Activated naive CD4-positive, alpha-beta T cell treated with anti-CD3 and anti-CD28 coated beads, Interleukin-2, amount 50 U/mL, for 16 hours (primary cell): ENCODE measurements around the gene PARD6B.
"Not testable (repeated sequence)": the region's sequence is repeated elsewhere in the genome, so short reads cannot be mapped to it uniquely, and the experiment has no call there.

Source experiments
- DNase-seq: peaks from one replicate; pipeline ENCODE4 v3.0.0-alpha.2; 2020

PARD6B gene

DNA sequence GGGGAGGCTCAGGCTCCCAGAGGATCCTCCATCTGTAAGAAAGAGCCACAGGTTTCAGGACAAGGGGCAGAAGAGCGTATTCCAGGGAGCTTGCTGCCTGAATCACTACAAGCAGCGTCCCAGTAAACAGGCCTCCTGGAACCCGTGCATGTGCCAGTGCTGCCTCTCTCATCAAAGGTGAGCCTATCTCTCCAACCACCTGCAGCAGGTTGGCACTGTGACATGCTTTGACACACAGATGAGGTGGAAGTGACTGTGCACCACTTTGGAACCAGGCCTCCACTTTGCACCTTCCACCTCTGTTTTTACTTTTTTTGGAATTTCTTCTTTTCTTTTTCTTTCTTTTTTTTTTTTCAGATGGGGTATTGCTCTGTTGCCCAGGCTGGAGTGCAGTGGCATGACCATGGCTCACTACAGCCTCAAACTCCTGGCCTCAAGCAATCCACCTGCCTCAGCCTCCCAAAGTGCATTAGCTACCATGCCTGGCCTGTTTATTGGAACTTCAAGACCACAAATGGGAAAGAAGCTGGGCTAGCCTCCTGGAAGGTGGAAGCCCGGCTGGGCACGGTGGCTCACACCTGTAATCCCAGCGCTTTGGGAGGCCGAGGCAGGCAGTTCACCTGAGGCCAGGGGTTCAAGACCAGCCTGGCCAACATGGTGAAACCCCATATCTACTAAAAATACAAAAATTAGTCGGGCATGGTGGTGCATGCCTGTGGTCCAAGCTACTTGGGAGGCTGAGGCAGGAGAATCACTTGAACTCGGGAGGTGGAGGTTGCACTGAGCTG is 27.5 kb upstream of the PARD6B start:
- not testable (repeated sequence) for DNase-seq

DNA sequence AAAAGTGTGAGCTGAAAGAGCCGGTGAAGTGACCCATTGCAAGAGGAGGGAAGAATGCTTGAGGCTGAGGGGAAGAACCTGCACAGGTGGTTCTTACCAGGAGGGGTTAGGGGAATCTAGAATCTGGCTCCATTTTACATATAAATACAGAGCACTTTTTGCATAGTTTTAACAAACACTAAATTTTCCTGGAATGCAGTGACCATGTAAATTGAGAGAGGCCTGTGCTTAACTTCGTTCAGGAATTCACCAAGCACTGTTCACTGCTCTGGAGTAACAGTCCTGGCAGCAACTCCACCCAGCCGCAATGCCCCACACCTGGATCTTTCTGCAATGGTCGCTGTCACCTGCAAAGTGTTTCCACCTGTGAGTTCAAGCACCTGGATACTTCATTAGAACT is 26.9 kb upstream of the PARD6B start:
- DNase-seq = no peak

DNA sequence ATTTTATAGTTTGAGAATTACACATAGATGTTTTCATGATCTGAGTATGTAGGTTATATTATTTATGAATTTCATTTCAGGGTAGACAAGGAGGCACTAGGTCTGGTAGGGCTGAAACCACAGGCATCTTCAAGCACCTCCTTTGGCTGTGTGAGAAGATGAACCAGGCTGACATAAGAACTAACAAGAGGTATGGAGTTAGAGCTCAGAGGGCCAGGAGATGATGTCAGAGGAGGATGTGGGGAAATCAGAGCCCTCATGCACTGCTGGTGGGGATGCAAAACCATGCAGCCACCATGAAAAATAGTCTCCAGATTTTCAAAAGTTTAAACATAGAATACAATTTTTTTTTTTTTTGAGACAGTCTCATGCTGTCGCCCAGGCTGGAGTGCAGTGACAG is 26.4 kb upstream of the PARD6B start:
- DNase-seq = no peak

DNA sequence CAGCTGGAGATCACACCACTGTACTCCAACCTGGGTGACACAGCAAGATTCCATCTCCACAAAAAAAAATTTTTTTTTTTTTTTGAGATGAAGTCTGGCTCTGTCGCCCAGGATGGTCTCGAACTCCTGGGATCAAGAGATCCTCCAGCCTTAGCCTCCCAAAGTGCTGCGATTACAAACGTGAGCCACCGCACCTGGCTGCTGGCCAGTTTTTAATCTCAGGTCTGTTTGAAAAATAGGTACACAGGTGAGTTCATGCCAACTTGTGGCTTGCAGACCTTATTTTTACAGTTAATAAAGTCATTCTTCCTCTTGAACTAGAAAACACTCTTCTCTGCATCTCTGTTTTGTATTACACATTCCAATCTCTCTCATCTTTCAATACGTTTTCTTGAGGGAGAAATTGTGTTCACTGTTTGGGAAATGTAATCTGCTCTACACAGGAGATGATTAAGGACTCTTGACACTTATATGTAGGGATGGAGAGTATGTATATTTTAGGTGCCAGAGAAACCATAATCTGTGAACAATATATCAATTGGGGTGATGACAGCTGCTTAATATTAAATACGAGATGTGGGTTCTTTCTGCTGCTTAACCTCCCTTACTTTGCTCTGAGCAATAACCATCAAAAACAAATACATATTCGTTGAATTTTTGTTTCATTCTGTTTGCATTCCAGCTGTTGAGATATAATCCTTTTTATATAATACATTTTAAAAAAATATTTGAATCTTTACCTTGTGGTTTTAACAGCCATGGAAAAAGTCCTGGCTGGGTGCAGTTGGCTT is 22.3 kb upstream of the PARD6B start:
- no peak for DNase-seq

DNA sequence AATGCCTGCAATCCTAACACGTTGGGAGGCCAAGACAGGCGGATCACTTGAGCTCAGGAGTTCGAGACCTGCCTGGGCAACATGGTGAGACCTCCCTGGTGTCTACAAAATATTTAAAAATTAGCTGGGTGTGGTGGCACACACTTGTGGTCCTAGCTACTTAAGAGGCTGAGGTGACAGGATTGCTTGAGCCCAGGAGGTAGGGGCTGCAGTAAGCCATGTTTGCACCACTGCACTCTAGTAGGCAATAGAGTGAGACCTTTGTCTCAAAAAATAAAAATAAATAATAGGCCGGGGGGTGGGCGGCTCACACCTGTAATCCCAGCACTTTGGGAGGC is 21.8 kb upstream of the PARD6B start:
- no peak for DNase-seq

DNA sequence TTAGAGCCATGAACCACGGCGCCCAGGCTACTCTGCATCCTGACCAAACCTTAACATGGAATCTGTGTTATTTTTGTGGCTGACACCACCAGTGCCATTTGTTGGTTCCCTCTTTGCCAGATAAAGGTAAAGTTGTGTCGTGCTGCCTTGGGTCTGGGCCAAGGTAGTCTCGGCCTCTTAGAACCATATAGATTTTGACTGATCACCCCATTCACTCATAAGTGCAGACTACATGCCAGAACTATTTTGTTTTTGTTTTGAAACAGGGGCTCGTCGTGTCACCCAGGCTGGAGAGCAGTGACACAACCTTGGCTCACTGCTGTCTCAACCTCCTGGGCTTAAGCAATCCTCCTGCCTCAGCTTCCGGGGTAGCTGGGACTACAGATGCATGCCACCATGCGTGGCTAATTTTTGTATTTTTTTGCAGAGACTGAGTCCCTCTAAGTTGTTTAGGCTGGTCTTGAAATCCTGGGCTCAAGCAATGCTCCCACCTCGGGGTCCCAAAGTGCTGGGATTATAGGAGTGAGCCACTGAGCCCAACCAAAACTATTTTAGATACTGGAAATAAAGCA is 20.8 kb upstream of the PARD6B start:
- DNase-seq = no peak

DNA sequence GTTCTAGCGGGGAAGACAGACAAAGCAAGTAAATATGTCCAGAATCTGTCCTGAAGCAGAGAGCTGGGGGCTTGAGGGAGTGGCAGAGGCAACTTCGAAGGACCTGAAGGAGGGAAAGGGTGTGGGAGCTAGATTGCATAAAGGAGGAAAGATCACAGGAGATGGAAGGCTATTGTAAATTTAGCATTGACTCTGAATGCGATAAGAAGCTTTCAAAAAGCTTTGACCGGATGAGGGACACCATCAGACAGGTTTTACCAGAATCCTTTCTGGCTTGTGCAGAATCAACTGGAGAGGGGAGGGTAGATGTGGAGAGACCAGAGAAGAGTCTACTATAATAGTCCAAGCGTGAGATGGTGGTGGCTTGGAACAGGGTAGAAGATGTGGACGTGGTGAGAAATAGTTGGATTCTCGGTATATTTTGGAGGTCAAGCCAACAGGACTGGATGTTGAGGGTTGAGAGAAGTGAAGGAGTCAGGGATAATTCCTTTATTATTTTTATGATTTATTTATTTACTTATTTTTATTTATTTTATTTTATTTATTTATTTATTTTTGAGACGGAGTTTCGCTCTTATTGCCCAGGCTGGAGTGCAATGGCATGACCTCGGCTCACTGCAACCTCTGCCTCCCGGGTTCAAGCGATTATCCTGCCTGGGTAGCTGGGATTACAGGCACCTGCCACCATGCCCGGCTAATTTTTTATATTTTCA is 20.1 kb upstream of the PARD6B start:
- no peak for DNase-seq

DNA sequence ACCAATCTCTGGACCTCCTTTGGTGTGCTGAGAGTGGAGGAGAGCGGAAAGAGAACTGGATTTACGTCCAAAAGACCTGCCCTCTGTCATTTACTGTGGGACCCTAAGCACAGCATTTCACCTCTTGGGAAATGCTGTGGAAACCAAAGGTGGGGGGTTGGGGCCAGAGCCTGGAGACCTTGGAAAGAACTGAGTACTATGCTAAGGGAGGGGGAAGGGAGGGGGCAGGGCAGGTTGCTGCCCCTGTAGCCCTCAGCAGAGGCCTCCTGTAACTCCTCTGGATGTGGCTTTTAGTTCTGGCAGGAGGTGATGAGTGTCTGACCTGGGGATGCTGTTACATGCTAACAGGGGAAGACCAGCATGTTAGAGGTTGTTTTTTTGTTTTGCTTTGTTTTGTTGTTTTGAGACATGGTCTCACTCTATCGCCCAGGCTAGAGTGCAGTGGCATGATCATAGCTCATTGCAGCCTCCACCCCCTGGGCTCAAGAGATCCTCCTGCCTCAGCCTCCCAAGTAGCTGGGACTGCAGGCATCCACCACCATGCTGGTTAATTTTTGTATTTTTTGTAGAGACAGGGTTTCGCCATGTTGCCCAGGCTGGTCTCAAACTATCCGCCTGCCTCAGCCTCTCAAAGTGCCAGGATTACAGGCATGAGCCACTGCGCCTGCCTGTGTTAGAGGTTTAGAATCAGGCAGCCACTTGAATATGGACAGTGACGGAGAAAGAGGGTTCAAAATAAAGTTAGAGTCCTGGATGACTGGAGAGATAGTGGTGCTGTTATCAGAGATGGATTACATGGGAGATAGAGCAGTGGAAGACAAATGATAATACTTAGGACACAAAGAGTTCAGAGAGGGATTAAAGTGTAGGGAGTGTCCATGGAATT is 18.4 kb upstream of the PARD6B start:
- no peak for DNase-seq

DNA sequence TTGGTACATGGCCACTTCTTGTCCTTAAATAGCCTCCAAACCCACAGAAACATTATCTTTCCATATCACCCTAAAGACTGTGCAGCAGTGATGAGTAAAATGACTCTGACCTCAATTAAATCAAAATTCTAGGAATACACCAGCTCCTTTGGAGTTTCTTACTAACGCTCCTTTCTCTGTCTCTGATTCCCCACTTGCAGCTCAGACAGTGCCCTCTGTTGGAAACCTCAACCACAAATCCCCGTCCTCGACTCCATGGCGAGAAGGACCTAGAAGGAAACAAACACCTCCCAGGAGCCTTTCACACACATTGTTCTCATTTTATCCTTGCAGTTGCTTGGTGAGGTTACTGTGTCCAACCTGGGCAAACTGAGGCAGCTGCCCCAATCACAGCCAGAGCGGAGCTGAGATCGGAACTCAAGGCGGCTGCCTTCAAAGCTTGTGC is 17.7 kb upstream of the PARD6B start:
- no peak for DNase-seq

DNA sequence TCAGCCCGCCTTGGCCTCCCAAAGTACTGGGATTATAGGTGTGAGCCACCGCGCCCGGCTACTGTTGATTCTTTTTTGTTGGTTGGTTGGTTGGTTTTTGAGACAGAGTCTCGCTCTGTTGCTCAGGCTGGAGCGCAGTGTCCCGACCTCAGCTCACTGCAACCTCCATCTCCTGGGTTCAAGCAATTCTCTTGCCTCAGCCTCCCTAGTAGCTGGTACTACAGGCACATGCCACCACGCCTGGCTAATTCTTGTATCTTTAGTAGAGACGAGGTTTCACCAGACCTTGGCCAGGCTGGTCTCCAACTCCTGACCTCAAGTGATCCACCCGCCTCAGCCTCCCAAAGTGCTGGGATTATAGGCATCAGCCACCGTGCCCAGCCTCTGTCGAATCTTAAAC is 17.0 kb upstream of the PARD6B start:
- not testable (repeated sequence) for DNase-seq

DNA sequence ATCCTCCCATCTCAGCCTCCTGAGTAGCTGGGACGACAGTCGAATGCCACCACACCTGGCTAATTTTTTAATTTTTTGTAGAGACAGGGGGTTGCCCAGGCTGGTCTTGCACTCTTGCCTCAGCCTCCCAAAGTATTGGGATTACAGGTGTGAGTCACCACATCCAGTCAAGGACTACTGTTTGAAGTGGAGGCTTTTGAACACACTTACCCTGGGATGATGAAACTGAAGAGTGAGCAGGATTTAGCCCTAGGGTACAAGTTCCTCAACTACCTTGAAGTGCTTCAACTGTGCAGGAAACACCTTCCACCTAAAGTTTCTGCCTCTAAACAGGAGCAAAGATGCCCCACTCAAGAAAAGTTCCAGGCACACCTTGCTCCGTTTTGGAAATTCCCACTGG is 15.7 kb upstream of the PARD6B start:
- no peak for DNase-seq

DNA sequence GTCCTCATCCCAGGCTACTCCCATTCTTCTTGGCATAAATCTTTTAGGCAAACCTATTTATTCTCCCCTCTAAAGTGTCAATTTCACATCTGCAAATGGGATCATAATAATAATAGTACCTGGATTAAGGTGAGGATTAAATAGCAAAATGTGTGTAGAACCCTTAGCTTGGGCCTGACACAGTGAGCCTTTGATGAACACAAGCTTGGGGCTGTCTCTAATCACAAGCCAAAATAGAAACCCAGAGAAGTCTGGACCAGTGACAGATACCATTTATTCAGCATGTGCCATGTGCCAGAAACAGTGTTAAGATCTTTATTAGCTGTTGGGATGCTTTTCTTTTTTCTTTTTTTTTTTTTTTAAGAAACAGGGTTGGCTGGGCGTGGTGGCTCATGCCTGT is 14.9 kb upstream of the PARD6B start:
- DNase-seq = no peak

DNA sequence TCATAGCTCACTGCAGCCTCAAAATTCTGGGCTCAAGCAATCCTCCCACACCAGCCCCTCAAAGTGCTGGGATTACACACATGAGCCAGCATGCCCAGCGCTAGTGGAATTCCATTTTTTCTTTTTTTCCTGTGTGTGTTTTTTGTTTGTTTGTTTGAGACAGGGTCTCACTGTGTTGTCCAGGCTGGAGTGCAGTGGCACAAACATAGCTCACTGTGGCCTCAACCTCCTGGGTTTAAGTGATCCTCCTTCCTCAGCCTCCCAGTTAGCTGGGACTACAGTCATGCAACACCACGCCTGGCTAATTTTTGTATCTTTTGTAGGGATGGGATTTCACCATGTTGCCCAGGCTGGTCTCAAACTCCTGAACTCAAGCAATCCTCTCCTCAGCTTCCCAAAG is 14.1 kb upstream of the PARD6B start:
- DNase-seq = no peak

DNA sequence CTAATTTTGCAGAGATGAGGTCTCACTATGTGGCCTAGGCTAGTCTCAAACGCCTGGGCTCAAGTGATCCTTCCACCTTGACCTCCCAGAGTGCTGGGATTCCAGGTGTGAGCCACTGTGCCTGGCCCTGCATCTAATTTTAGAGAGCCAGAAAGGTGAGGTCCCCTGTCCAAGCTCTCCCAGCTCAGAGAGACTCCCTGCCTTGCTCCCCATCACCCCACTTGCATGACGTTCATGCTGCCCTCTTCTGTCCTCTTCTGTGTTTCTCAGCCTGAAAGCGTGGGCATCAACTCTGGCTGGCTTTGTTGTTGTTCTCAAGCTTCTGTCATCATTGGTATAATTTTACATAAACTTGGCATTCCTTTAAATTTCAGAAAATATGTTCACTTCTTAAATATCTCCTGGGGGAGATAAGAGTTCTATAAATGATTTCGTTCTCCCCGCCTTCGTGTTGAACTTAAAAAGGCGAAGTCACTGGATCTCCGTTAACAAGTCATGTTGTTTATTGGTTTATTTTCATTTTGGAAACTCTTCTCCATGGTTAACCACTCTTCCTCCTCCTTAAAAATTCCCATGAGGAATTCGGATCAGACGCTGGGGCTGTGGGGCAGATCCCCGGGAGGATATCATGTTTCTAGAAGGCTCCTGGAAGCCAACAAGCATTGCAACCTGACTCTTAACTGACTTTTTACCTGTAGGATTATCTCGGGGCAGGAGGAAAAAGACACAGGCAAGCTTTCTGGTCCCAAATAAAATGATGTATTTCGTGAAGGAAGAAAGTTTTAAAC is 13.2 kb upstream of the PARD6B start:
- no peak for DNase-seq

DNA sequence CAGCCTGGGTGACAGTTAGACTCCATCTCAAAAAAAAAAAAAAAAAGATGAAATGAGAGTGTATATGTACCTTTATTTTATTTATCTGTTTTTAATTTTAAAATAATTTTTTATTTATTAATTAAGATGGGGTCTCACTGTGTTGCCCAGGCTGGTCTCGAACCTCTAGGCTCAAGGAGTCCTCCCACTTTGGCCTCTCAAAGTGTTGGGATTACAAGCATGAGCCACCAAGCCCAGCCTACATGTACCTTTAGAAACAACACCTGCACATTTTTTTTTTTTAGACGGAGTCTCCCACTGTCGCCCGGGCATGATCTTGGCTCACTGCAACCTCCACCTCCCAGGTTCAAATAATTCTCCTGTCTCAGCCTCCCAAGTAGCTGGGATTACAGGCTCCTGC is 12.1 kb upstream of the PARD6B start:
- DNase-seq = no peak

DNA sequence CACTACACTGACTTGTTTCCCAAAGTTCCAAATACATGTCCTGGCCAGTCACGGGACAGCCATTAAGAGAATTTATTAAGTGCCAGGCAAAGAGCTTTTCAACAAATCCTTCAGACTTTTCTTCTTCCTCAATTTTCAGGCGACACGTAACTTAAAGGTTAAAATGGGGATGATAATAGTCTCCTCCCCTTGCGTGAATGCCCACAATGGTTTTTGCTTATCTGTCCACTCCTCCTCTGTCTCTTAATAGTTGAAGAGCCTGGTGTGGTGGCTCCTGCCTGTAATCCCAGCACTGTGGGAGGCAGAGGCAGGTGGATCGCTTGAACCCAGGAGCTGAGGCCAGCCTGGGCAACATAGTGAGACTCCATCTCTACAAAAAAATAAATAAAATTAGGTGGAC is 11.4 kb upstream of the PARD6B start:
- DNase-seq = no peak

DNA sequence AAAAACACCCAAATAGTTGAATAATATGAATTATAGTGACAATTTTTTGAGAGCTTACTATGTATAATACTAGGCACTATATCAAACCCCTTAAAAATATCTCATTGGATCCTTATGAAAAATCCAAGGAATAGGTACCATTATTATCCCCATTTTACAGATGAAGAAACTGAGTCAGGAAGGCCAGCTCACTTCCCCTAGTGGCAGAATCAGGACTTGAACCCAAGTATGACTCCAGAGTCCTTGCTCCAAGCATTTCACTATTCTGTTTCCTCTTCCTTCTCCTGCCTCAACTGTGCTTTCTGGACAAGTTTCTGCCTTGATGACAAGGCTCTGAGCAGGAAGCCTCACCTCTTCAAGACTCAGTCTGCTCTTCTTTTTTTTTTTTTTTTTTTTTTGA is 10.8 kb upstream of the PARD6B start:
- no peak for DNase-seq

DNA sequence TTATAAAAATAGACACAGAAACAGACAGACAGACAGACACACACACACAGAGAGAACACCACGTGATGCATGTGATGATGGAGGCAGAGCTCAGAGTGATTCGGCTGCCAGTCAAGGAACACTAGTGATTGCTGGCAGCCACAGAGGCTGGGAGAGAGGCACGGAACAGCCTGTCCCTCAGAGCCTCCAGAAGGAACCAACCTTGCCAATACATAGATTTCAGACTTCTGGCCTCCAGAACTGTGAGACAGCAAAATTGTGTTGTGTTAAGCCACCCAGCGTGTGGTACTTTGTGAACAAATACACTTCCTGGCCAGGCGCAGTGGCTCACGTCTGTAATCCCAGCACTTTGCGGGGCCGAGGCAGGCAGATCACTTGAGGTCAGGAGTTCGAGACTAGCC is 9.5 kb upstream of the PARD6B start:
- DNase-seq = no peak

DNA sequence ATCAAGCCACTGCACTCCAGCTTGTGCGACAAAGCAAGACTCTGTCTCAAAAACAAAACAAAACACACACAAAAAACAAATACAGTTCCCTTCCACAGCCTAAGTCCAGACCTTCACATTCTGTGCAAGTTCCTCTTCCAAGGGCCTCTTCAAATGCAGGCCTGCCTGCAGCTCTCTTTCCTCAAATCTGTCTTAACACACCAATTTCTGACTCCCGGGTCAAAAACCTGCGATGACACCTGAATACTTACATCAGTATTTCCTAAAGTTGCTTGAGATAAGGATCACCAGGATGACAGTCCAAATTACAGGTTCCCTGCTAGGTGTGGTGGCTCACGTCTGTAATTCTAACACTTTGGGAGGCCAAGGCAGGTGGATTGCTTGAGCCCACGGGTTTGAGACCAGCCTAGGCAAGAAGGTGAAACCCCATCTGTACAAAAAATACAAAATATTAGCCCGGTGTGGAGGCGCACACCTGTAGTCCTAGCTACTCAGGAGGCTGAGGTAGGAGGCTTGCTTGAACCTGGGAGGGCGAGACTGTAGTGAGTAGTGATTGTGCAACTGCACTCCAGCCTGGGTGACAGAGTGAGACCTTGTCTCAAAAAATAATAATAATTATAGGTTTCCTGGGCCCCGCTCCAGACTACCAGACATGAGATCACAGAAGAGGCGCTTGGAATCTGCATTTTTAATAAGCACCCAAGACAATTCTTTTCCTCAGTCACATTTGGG is 8.8 kb upstream of the PARD6B start:
- DNase-seq = no peak

DNA sequence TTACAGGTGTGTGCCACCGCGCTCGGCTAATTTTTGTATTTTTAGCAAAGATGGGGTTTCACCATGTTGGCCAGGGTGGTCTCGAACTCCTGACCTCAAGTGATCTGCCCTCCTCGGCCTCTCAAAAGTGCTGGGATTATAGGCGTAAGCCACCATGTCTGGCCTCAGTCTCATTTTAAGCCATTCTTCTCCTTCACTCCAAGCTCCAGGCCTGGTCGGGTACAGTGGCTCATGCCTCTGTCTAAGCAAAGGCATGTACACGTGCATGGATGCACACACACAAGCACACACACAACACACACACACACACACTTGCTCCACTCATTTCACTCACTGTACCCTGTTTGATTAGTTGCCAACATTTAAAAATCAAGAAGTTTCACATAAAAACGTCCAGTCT is 7.7 kb upstream of the PARD6B start:
- DNase-seq = no peak
